Brain microvascular endothelial cell (primary cell): ENCODE data around the gene RANBP17.

Experiments used
- DNase-seq: peaks from one replicate; pipeline ENCODE4 v3.0.0-alpha.2; 2020
- H3K27ac ChIP-seq: fragments of 250-450 bp; sonication (Bioruptor Pico); 2 replicates; pipeline ENCODE4 v1.5.1; 2020; ENCODE audit warnings: mild to moderate bottlenecking, moderate library complexity
- H3K27me3 ChIP-seq: fragments of 250-450 bp; sonication (Bioruptor Pico); replicated peaks from 2 replicates; pipeline ENCODE4 v1.5.1; 2020; ENCODE audit warnings: mild to moderate bottlenecking
- H3K36me3 ChIP-seq: fragments of 250-450 bp; sonication (Bioruptor Pico); replicated peaks from 2 replicates; pipeline ENCODE4 v1.5.1; 2020; ENCODE audit warnings: mild to moderate bottlenecking
- H3K4me3 ChIP-seq: 2 replicates; pipeline ENCODE4 v1.5.1; 2011; ENCODE audit warnings: low read depth, mild to moderate bottlenecking, control low read depth, low read length, moderate library complexity
- CTCF ChIP-seq: IDR thresholded peaks from 2 replicates; pipeline ENCODE4 v1.5.1; 2011; ENCODE audit warnings: low read depth, mild to moderate bottlenecking, moderate library complexity, low read length, control low read depth, inconsistent platforms; ENCODE audit errors: missing control alignments
- in situ Hi-C: cut with HindIII; loops from 2 replicates; pipeline ENCODE4 v1.10.0; 2017; ENCODE audit warnings: low sequenced_read_pairs, low pct_ligation_motif_present

The RANBP17 gene

GRCh38 chr5:171128136-171128535, 266.3 kb downstream of the RANBP17 start:
- Histone ChIP-seq H3K27ac (no peak overlapping the region), H3K27me3 (no peaks in the 10 kb centered on the region), H3K36me3 (no peaks in the 10 kb centered on the region), H3K4me3 (no peak overlapping the region)
- in situ Hi-C loops = no loop called here
- no peak for TF ChIP-seq CTCF
- no peak for DNase-seq

GRCh38 chr5:171129308-171129707, 267.5 kb downstream of the RANBP17 start:
- Histone ChIP-seq H3K36me3 (no peaks in the 10 kb centered on the region), H3K27ac (no peak overlapping the region), H3K27me3 (no peaks in the 10 kb centered on the region), H3K4me3 (no peak overlapping the region)
- TF ChIP-seq CTCF = no peak
- in situ Hi-C loops = no loop called here
- DNase-seq = no peak

- no peaks in the 10 kb centered on the region for H3K27me3 ChIP-seq
- no peak for TF ChIP-seq CTCF
- H3K4me3 ChIP-seq = no peak overlapping the region
- H3K27ac ChIP-seq = no peak overlapping the region
- DNase-seq = no peak
- H3K36me3 ChIP-seq = no peaks in the 10 kb centered on the region
- in situ Hi-C loops = no loop called here
These were observed 269.7 kb downstream of the RANBP17 start for GRCh38 chr5:171131497-171131896.

- no peak for TF ChIP-seq CTCF
- Histone ChIP-seq H3K36me3 (no peaks in the 10 kb centered on the region), H3K27me3 (no peaks in the 10 kb centered on the region), H3K27ac (no peak overlapping the region), H3K4me3 (no peak overlapping the region)
- peak; percentile 56 for DNase-seq
- in situ Hi-C loops = no loop called here
These were observed 276.1 kb downstream of the RANBP17 start for GRCh38 chr5:171137768-171138525.

- H3K27ac ChIP-seq = no peak overlapping the region
- H3K4me3 ChIP-seq = no peak overlapping the region
- no peak for TF ChIP-seq CTCF
- H3K36me3 ChIP-seq = no peaks in the 10 kb centered on the region
- no peak for DNase-seq
- no peaks in the 10 kb centered on the region for H3K27me3 ChIP-seq
- in situ Hi-C loops = no loop called here
These were observed 277.4 kb downstream of the RANBP17 start for GRCh38 chr5:171139227-171139626.

- in situ Hi-C loops = no loop called here
- H3K27ac ChIP-seq = no peak overlapping the region
- H3K4me3 ChIP-seq = no peak overlapping the region
- H3K27me3 ChIP-seq = no peaks in the 10 kb centered on the region
- no peak for DNase-seq
- H3K36me3 ChIP-seq = no peaks in the 10 kb centered on the region
- no peak for TF ChIP-seq CTCF
These were observed 280.8 kb downstream of the RANBP17 start for GRCh38 chr5:171142617-171143016.
